Measurements from ENCODE around the gene ATAD3A. TPM values are rescaled to one million over a fixed set of nuclear protein-coding genes. Genes with fewer than 3 reads are reported as not detected.

ATAD3A gene
- total and polyA plus RNA-seq, 9 of the 15 experiments (the other 6 are each of a cell fraction or from before 2014, with no cell fraction given) = 0.10 to 173 (median 36.7) TPM

DNA sequence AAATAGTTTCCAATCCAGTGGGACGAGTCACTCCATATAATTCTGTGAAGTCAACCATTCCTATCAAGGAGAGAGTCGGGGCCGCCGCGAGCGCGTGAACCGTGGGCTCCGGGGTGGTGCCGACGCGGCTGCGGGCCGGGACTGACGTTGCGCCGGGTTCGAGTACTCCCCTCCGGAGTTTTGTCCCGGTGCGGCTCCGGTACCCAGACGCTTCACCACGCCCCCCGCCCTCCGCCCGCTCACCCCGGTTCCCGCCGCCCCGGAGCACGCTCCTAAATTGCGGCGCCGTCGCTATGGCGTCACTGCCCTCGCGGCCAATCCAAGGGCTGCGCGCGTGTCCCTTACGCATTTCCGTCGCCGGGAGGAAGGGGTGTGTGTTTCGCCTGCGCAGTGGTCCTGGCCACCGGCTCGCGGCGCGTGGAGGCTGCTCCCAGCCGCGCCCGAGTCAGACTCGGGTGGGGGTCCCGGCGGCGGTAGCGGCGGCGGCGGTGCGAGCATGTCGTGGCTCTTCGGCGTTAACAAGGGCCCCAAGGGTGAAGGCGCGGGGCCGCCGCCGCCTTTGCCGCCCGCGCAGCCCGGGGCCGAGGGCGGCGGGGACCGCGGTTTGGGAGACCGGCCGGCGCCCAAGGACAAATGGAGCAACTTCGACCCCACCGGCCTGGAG is 40.4 kb upstream of the ATAD3A start, which contains the start of gene ATAD3B (continued):
- TF ChIP-seq, protein P1, sequence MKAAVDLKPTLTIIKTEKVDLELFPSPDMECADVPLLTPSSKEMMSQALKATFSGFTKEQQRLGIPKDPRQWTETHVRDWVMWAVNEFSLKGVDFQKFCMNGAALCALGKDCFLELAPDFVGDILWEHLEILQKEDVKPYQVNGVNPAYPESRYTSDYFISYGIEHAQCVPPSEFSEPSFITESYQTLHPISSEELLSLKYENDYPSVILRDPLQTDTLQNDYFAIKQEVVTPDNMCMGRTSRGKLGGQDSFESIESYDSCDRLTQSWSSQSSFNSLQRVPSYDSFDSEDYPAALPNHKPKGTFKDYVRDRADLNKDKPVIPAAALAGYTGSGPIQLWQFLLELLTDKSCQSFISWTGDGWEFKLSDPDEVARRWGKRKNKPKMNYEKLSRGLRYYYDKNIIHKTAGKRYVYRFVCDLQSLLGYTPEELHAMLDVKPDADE (conservative IDR thresholded peaks at IDR 0.05; ENCODE audit: control insufficient read depth, low read depth, low read length) = peak; percentile 91; the same call in 1 of the 2 replicates
- TF ChIP-seq SIN3B (IDR thresholded peaks at IDR 0.05; ENCODE audit: low read depth) (peak; percentile 97), NRF1 (conservative IDR thresholded peaks at IDR 0.05 in 1 of 2, IDR thresholded peaks at IDR 0.05 in 1 of 2) (peak; percentile 93 to 94), NCOA6 (IDR thresholded peaks at IDR 0.05) (no peak), NONO (IDR thresholded peaks at IDR 0.05; ENCODE audit: low read depth in 2 of 2, low read length in 1 of 2) (0 out of 4 replicates have a peak, but pooled peaks of 1 of the 2 experiments have one; percentile 26), ARID2 (IDR thresholded peaks at IDR 0.05) (no peak), PHF20 (IDR thresholded peaks at IDR 0.05; ENCODE audit: partially characterized antibody) (peak; percentile 96), GABPB1 (CRISPR knock-in tag; IDR thresholded peaks at IDR 0.05) (peak; percentile 96), ZNF41 (CRISPR knock-in tag; conservative IDR thresholded peaks at IDR 0.05) (no peak), TOE1 (IDR thresholded peaks at IDR 0.05; ENCODE audit: borderline replicate concordance) (peak; percentile 48; the same call in 1 of the 2 replicates), TOE1 (CRISPR knock-in tag; IDR thresholded peaks at IDR 0.05; ENCODE audit: borderline replicate concordance, low read depth) (0 out of 2 replicates have a peak, but pooled peaks have one; percentile 23)
- TF ChIP-seq, protein P2, sequence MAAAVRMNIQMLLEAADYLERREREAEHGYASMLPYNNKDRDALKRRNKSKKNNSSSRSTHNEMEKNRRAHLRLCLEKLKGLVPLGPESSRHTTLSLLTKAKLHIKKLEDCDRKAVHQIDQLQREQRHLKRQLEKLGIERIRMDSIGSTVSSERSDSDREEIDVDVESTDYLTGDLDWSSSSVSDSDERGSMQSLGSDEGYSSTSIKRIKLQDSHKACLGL (CRISPR knock-in tag; IDR thresholded peaks at IDR 0.05; ENCODE audit: borderline replicate concordance, poor library complexity, severe bottlenecking) = peak; percentile 77
- TF ChIP-seq, protein P3, sequence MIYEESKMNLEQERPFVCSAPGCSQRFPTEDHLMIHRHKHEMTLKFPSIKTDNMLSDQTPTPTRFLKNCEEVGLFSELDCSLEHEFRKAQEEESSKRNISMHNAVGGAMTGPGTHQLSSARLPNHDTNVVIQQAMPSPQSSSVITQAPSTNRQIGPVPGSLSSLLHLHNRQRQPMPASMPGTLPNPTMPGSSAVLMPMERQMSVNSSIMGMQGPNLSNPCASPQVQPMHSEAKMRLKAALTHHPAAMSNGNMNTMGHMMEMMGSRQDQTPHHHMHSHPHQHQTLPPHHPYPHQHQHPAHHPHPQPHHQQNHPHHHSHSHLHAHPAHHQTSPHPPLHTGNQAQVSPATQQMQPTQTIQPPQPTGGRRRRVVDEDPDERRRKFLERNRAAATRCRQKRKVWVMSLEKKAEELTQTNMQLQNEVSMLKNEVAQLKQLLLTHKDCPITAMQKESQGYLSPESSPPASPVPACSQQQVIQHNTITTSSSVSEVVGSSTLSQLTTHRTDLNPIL (CRISPR knock-in tag; IDR thresholded peaks at IDR 0.05) = no peak
- TF ChIP-seq, protein P4, sequence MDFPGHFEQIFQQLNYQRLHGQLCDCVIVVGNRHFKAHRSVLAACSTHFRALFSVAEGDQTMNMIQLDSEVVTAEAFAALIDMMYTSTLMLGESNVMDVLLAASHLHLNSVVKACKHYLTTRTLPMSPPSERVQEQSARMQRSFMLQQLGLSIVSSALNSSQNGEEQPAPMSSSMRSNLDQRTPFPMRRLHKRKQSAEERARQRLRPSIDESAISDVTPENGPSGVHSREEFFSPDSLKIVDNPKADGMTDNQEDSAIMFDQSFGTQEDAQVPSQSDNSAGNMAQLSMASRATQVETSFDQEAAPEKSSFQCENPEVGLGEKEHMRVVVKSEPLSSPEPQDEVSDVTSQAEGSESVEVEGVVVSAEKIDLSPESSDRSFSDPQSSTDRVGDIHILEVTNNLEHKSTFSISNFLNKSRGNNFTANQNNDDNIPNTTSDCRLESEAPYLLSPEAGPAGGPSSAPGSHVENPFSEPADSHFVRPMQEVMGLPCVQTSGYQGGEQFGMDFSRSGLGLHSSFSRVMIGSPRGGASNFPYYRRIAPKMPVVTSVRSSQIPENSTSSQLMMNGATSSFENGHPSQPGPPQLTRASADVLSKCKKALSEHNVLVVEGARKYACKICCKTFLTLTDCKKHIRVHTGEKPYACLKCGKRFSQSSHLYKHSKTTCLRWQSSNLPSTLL (IDR thresholded peaks at IDR 0.05) = no peak
- TF ChIP-seq, protein P5, sequence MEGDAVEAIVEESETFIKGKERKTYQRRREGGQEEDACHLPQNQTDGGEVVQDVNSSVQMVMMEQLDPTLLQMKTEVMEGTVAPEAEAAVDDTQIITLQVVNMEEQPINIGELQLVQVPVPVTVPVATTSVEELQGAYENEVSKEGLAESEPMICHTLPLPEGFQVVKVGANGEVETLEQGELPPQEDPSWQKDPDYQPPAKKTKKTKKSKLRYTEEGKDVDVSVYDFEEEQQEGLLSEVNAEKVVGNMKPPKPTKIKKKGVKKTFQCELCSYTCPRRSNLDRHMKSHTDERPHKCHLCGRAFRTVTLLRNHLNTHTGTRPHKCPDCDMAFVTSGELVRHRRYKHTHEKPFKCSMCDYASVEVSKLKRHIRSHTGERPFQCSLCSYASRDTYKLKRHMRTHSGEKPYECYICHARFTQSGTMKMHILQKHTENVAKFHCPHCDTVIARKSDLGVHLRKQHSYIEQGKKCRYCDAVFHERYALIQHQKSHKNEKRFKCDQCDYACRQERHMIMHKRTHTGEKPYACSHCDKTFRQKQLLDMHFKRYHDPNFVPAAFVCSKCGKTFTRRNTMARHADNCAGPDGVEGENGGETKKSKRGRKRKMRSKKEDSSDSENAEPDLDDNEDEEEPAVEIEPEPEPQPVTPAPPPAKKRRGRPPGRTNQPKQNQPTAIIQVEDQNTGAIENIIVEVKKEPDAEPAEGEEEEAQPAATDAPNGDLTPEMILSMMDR (IDR thresholded peaks at IDR 0.05 in 2 of 3, conservative IDR thresholded peaks at IDR 0.05 in 1 of 3; ENCODE audit: insufficient read depth in 2 of 3, low read depth in 1 of 3, low read length in 3 of 3) = no peak
- TF ChIP-seq, protein P6, sequence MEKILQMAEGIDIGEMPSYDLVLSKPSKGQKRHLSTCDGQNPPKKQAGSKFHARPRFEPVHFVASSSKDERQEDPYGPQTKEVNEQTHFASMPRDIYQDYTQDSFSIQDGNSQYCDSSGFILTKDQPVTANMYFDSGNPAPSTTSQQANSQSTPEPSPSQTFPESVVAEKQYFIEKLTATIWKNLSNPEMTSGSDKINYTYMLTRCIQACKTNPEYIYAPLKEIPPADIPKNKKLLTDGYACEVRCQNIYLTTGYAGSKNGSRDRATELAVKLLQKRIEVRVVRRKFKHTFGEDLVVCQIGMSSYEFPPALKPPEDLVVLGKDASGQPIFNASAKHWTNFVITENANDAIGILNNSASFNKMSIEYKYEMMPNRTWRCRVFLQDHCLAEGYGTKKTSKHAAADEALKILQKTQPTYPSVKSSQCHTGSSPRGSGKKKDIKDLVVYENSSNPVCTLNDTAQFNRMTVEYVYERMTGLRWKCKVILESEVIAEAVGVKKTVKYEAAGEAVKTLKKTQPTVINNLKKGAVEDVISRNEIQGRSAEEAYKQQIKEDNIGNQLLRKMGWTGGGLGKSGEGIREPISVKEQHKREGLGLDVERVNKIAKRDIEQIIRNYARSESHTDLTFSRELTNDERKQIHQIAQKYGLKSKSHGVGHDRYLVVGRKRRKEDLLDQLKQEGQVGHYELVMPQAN (IDR thresholded peaks at IDR 0.05; ENCODE audit: borderline replicate concordance) = peak; percentile 94; the same call in 1 of the 2 replicates

All from K562 (cell line).